T-helper 2 cell treated with Interferon-gamma antibody and Interleukin-4, amounts not matched to agents 100 ng/mL and 5 ng/mL, for 36 hours (primary cell): ENCODE measurements around the gene EPHX1. TPM values are rescaled to one million over a fixed set of nuclear protein-coding genes. Genes with fewer than 3 reads are reported as not detected.

Experiments
- intact Hi-C: fragments of 100-400 bp; cut with micrococcal nuclease; formaldehyde crosslinking; loops from one replicate; pipeline ENCODE4 v1.15.1; 2023
- total RNA-seq: library from RNA; stranded (reverse); gene quantifications from 2 replicates; pipeline ENCODE4 v1.2.3, GENCODE V29; 2022

Gene EPHX1
- total RNA-seq, 1 donor from 2014 or later: 2.2 TPM

GRCh38 chr1:225860107-225860506 lies 50.2 kb downstream of the EPHX1 start:
- intact Hi-C loops: no loop called here

- intact Hi-C loops: no loop called here
Measured at GRCh38 chr1:225860876-225861441, 51.0 kb downstream of the EPHX1 start.

GRCh38 chr1:225861834-225862580 lies 52.1 kb downstream of the EPHX1 start:
- intact Hi-C loops: no loop called here

- intact Hi-C loops: no loop called here
Measured at GRCh38 chr1:225862581-225862950, 52.6 kb downstream of the EPHX1 start.

- intact Hi-C loops: no loop called here
Measured at GRCh38 chr1:225863167-225863566, 53.2 kb downstream of the EPHX1 start.

GRCh38 chr1:225865514-225865913 lies 55.6 kb downstream of the EPHX1 start:
- intact Hi-C loops: no loop called here

- intact Hi-C loops: loop anchor here (1.0 to 2.0 kb wide), 3 partner anchors 15 to 45 kb away; no protein-coding TSS in a partner anchor
Measured at GRCh38 chr1:225866061-225866837, 56.3 kb downstream of the EPHX1 start.

- intact Hi-C loops: loop anchor here (1.0 to 2.0 kb wide), 3 partner anchors 14 to 44 kb away; no protein-coding TSS in a partner anchor
Measured at GRCh38 chr1:225866981-225867380, 57.1 kb downstream of the EPHX1 start.

- intact Hi-C loops: no loop called here
Measured at GRCh38 chr1:225868631-225869330, 58.9 kb downstream of the EPHX1 start.

GRCh38 chr1:225870911-225871310 lies 61.0 kb downstream of the EPHX1 start:
- intact Hi-C loops: no loop called here

GRCh38 chr1:225871359-225872074 lies 61.6 kb downstream of the EPHX1 start:
- intact Hi-C loops: no loop called here

- intact Hi-C loops: no loop called here
Measured at GRCh38 chr1:225872075-225872430, 62.1 kb downstream of the EPHX1 start.

- intact Hi-C loops: no loop called here
Measured at GRCh38 chr1:225873281-225873850, 63.4 kb downstream of the EPHX1 start.

- intact Hi-C loops: no loop called here
Measured at GRCh38 chr1:225874431-225874830, 64.5 kb downstream of the EPHX1 start.

- intact Hi-C loops: no loop called here
Measured at GRCh38 chr1:225875044-225875815, 65.3 kb downstream of the EPHX1 start.

- intact Hi-C loops: no loop called here
Measured at GRCh38 chr1:225876900-225877510, 67.1 kb downstream of the EPHX1 start.

- intact Hi-C loops: no loop called here
Measured at GRCh38 chr1:225877580-225877979, 67.7 kb downstream of the EPHX1 start.

GRCh38 chr1:225878282-225878681 lies 68.4 kb downstream of the EPHX1 start:
- intact Hi-C loops: no loop called here

- intact Hi-C loops: loop anchor here (2.0 kb wide), 1 partner anchor 31 kb away; no protein-coding TSS in a partner anchor
Measured at GRCh38 chr1:225879521-225880221, 69.7 kb downstream of the EPHX1 start.
